Hematopoietic multipotent progenitor cell treated with erythropoietin and hydrocortisone succinate and interleukin-3 and kit ligand, for 15 days (in vitro differentiated cells): ENCODE results near the gene HEPH.
"Not testable (repeated sequence)": the region's sequence is repeated elsewhere in the genome, so short reads cannot be mapped to it uniquely, and the experiment has no call there.

ENCODE experiments used
- DNase-seq: peaks from one replicate; pipeline ENCODE4 v3.0.0-alpha.2; 2015; ENCODE audit warnings: low spot score

The HEPH gene

DNA sequence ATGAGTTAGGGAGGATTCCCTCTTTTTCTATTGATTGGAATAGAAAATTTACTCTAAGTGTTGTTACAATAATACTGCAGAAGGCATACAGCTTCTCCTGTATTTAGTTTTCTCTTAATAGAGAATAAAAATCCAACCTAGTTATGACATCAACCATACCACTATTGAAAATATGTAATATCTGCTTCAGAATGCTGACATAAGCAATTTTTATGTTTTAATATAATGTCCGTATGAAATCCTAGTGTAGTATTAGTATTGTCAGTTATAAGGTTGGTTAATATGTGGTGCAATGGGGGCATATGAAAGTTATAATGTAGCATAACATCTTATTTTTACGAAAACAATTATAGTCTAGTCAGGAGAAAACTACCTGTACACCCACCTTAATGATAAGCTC, 68.2 kb downstream of the HEPH start:
- DNase-seq: no peak

DNA sequence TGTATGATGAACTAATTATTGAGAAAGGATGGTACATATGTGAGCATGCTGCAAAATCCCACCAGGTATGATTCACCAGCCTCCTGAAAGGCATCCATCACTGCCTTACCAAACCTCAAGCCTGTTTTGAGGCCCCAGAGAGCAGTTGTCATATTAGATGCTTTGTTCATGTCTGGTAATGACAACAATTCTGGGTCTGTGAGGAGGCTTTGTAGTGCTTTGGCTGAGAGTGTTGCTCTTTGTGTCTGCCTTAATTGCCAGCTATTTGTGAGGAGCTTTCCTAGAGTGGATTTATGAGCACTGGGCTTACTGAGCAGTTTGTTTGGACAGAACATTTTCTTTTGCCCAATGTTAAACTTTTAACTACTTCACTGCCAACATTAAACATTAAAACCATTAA, 69.2 kb downstream of the HEPH start:
- DNase-seq: no peak

DNA sequence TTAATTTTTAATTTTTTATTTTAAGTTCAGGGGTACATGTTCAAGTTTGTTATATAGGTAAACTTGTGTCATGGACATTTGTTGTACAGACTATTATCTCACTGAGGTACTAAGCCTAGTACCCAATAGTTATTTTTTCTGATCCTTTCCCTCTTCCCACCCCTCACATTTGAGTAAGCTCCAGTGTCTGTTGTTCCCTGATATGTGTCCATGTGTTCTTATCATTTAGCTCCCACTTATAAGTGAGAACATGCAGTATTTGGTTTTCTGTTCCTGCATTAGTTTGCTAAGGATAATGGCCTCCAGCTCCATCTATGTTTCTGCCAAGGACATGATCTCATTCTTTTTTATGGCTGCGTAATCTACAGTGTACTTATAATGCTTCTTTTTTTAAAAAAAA, 69.9 kb downstream of the HEPH start:
- DNase-seq: not testable (repeated sequence)

DNA sequence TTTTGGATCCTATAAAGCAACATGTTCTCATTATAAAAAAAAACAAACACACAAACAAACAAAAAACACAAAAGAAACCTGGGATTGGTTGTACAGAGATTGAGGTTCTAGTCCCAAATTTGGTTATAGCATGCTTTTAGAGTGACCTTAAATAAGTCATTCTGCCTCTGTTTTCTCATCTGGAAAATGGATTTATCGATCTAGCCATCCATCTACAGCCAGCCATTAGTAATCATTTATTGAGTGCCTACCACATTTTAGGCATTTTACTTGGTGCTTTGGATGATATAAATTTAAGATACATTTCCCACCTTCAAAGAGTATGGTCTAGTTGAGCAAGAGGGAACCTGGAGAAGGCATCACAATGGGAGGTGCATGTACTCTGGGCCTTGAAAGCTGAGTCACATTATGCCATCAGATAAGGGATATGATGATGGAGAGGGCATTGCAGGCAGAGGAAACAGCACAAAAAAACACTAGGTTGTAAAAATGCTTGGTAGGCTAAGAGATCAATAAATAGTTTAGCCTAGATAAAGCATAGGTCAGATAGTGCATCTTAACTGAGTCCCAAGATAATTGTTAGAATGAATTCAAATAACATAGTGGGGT, 91.4 kb downstream of the HEPH start:
- DNase-seq: no peak

DNA sequence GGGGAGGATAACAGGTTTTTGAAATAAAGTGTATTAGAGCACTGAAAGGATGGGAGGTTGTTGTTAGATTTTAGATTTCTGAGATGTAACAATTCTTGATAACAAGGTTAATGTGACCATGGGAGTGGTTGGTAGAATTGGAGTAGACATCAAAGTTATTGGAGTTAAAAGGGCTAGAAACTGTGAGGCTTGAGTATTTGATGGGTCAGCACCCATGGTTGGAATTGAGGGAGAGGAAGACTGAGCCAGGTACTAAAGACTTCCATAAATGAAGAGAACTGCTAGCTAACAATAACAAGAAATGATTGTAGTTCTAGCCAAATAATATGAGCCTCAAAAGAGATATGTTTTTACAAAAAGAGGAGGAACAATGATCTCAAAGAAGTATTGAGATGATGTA, 98.8 kb downstream of the HEPH start:
- no peak for DNase-seq
